IPS DF 6.9 (cell line): Measurements from ENCODE around the gene EMC8.

ENCODE experiments used
- DNase-seq: peaks from one replicate; pipeline ENCODE4 v3.0.0-alpha.2; 2013; ENCODE audit warnings: low read depth, low spot score
- H3K27ac ChIP-seq: one replicate; pipeline ENCODE4 v1.5.1; 2013; ENCODE audit warnings: low read length, control low read depth
- H3K27me3 ChIP-seq: 2 replicates; pipeline ENCODE4 v1.6.1; 2013; ENCODE audit warnings: mild to moderate bottlenecking, low read length; ENCODE audit not compliant: control insufficient read depth, insufficient read depth
- H3K36me3 ChIP-seq: 2 replicates; pipeline ENCODE4 v1.6.1; 2013; ENCODE audit warnings: low read length; ENCODE audit not compliant: control insufficient read depth, insufficient read depth
- H3K4me1 ChIP-seq: 2 replicates; pipeline ENCODE4 v1.6.1; 2013; ENCODE audit warnings: low read length; ENCODE audit not compliant: control insufficient read depth, insufficient read depth
- H3K4me3 ChIP-seq: 2 replicates; pipeline ENCODE4 v1.5.1; 2013; ENCODE audit warnings: mild to moderate bottlenecking, low read length
- H3K9me3 ChIP-seq: 2 replicates; pipeline ENCODE4 v1.6.1; 2013; ENCODE audit warnings: low read length, inconsistent platforms; ENCODE audit not compliant: control insufficient read depth, insufficient read depth
- WGBS: extraction: QIAGEN DNeasy Blood & Tissue Kit; methylation state at CpG from one replicate; pipeline ENCODE4 v1.1.7; 2013; ENCODE audit warnings: mixed read lengths, missing lambda C conversion rate; ENCODE audit not compliant: insufficient read length, insufficient coverage; 5-methylcytosine and 5-hydroxymethylcytosine counted together

Gene EMC8

GRCh38 chr16:85729452-85730185, 69.7 kb downstream of the EMC8 start:
- Histone ChIP-seq H3K27me3 (no peaks in the 10 kb centered on the region), H3K27ac (no peak overlapping the region), H3K4me1 (peaks cover 6% of the 10 kb centered on the region), H3K36me3 (no peaks in the 10 kb centered on the region; the same call in 1 of the 2 replicates), H3K4me3 (no peak overlapping the region), H3K9me3 (no peaks in the 10 kb centered on the region)
- no CpG with 5 or more reads among the region's 16 CpGs for whole genome bisulfite sequencing
- DNase-seq = no peak

- Histone ChIP-seq H3K9me3 (no peaks in the 10 kb centered on the region), H3K4me3 (no peak overlapping the region), H3K36me3 (no peaks in the 10 kb centered on the region; the same call in 1 of the 2 replicates), H3K27me3 (no peaks in the 10 kb centered on the region), H3K27ac (no peak overlapping the region), H3K4me1 (peaks cover 2% of the 10 kb centered on the region; the same call in 1 of the 2 replicates)
- WGBS = no CpG with 5 or more reads among the region's 7 CpGs
- no peak for DNase-seq
Observed at GRCh38 chr16:85728879-85729278, 70.5 kb downstream of the EMC8 start.
